ENCODE results near the gene THRA. TPM values are rescaled to one million over a fixed set of nuclear protein-coding genes. Genes with fewer than 3 reads are reported as not detected.

Gene THRA
- total and polyA plus RNA-seq, 9 of the 15 experiments (the other 6 are each of a cell fraction or from before 2014, with no cell fraction given) = 0.34 to 23.4 (median 12.7) TPM

DNA sequence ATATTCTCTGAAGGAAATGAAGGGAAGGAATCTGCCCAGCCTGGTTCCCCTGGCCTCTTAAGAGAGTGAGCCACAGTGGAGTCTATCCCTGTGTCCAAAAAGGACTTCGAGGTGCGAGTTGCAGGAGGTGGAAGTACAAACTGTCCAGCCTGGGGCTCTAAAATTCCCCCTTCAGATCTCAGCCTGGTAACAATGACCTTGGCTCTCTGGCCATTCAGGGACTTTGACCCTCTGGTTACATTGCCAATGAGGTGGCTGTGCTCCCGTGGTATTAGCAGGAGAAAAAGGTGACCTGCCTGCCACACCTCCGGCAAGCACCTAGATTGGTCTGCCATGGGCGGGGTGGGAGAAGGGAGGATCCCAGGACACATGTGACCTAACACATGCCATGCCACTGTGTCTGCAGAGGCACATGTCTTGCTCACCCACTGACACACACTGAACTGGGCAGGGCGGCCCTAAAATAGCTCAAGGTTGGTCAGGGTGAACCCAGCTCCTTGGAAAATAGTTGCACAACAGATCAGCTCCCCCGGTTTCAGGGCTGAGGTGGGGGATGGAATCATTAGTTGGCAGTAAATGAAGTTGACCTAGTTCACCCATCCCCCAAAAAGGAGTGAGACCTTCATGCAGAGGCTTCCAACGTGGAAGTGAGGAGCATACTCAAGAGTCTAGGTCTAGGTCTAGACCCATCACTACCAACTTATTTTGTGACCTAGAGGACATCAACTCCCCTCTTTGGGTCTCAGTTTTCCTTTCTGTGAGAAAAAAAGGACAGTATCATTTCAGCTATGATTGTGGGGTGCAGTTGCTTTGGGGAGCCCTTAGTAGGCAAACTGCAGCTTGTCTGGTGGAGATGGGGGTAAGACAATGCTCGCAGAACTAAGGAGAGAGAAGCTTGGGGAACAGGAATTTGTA lies 35.4 kb downstream of the THRA start (continued):
- TF ChIP-seq, protein P1, sequence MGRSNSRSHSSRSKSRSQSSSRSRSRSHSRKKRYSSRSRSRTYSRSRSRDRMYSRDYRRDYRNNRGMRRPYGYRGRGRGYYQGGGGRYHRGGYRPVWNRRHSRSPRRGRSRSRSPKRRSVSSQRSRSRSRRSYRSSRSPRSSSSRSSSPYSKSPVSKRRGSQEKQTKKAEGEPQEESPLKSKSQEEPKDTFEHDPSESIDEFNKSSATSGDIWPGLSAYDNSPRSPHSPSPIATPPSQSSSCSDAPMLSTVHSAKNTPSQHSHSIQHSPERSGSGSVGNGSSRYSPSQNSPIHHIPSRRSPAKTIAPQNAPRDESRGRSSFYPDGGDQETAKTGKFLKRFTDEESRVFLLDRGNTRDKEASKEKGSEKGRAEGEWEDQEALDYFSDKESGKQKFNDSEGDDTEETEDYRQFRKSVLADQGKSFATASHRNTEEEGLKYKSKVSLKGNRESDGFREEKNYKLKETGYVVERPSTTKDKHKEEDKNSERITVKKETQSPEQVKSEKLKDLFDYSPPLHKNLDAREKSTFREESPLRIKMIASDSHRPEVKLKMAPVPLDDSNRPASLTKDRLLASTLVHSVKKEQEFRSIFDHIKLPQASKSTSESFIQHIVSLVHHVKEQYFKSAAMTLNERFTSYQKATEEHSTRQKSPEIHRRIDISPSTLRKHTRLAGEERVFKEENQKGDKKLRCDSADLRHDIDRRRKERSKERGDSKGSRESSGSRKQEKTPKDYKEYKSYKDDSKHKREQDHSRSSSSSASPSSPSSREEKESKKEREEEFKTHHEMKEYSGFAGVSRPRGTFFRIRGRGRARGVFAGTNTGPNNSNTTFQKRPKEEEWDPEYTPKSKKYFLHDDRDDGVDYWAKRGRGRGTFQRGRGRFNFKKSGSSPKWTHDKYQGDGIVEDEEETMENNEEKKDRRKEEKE (IDR thresholded peaks at IDR 0.05; ENCODE audit: borderline replicate concordance in 1 of 2, control insufficient read depth in 1 of 2, low read depth in 2 of 2, low read length in 1 of 2) = no peak
- TF ChIP-seq, protein P2, sequence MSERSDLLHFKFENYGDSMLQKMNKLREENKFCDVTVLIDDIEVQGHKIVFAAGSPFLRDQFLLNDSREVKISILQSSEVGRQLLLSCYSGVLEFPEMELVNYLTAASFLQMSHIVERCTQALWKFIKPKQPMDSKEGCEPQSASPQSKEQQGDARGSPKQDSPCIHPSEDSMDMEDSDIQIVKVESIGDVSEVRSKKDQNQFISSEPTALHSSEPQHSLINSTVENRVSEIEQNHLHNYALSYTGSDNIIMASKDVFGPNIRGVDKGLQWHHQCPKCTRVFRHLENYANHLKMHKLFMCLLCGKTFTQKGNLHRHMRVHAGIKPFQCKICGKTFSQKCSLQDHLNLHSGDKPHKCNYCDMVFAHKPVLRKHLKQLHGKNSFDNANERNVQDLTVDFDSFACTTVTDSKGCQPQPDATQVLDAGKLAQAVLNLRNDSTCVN (CRISPR knock-in tag; IDR thresholded peaks at IDR 0.05) = no peak
- TF ChIP-seq ZNF133 (CRISPR knock-in tag; IDR thresholded peaks at IDR 0.05) = no peak
- 0 out of 2 replicates have a peak, but pooled peaks have one; percentile 37 for TF ChIP-seq CEBPG (CRISPR knock-in tag; IDR thresholded peaks at IDR 0.05)
- peak; percentile 29 to 42; a peak in 2 of 4 replicates for TF ChIP-seq CEBPG (tag; conservative IDR thresholded peaks at IDR 0.05 in 1 of 2, IDR thresholded peaks at IDR 0.05 in 1 of 2)
- TF ChIP-seq COPS2 (conservative IDR thresholded peaks at IDR 0.05) = no peak
- TF ChIP-seq, protein P3, sequence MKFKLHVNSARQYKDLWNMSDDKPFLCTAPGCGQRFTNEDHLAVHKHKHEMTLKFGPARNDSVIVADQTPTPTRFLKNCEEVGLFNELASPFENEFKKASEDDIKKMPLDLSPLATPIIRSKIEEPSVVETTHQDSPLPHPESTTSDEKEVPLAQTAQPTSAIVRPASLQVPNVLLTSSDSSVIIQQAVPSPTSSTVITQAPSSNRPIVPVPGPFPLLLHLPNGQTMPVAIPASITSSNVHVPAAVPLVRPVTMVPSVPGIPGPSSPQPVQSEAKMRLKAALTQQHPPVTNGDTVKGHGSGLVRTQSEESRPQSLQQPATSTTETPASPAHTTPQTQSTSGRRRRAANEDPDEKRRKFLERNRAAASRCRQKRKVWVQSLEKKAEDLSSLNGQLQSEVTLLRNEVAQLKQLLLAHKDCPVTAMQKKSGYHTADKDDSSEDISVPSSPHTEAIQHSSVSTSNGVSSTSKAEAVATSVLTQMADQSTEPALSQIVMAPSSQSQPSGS (CRISPR knock-in tag; IDR thresholded peaks at IDR 0.05) = no peak
- no peak for TF ChIP-seq RBM34 (IDR thresholded peaks at IDR 0.05; ENCODE audit: borderline replicate concordance, insufficient read depth, low read length)
- TF ChIP-seq ETS2 (tag; IDR thresholded peaks at IDR 0.05; ENCODE audit: borderline replicate concordance, poor library complexity, severe bottlenecking) = no peak
- TF ChIP-seq CCAR2 (IDR thresholded peaks at IDR 0.05; ENCODE audit: low read depth, low read length) = no peak
- no peak for TF ChIP-seq ZNF507 (tag; conservative IDR thresholded peaks at IDR 0.05)
- no peak for TF ChIP-seq U2AF2 (optimal IDR thresholded peaks at IDR 0.05; ENCODE audit: low read depth, low read length)
- TF ChIP-seq PURB (CRISPR knock-in tag; IDR thresholded peaks at IDR 0.05; ENCODE audit: low read depth) = no peak
- peak in 1 of 2 experiments; percentile 74; a peak in 2 of 4 replicates for TF ChIP-seq KDM1A (IDR thresholded peaks at IDR 0.05)
- no peak for TF ChIP-seq ZNF143 (CRISPR knock-in tag; IDR thresholded peaks at IDR 0.05)
- no peak for TF ChIP-seq PCBP2 (IDR thresholded peaks at IDR 0.05; ENCODE audit: low read depth, low read length, poor library complexity, severe bottlenecking)
- no peak for TF ChIP-seq HMG20A (CRISPR knock-in tag; conservative IDR thresholded peaks at IDR 0.05)
- no peak for TF ChIP-seq BMI1 (IDR thresholded peaks at IDR 0.05; ENCODE audit: low read length)
- TF ChIP-seq PTRF (tag; IDR thresholded peaks at IDR 0.05) = peak; percentile 49; the same call in 1 of the 2 replicates
- TF ChIP-seq DACH1 (IDR thresholded peaks at IDR 0.05; ENCODE audit: partially characterized antibody) = no peak

All from K562 (cell line).